GM18951 (cell line): ENCODE results near the gene ARFIP2.

ENCODE experiments used
- POLR2A ChIP-seq: IDR thresholded peaks from 4 replicates; pipeline ENCODE4 v1.6.1; 2011; ENCODE audit warnings: mild to moderate bottlenecking; ENCODE audit not compliant: insufficient read length, insufficient read depth; ENCODE audit errors: extremely low read depth
- in situ Hi-C: fragments of 300-500 bp; cut with MboI; formaldehyde crosslinking; loops from one replicate; pipeline ENCODE4 v1.12.0; 2022; ENCODE audit warnings: low sequenced_read_pairs, mixed read lengths, inconsistent platforms; ENCODE audit not compliant: unreplicated experiment

The ARFIP2 gene

GRCh38 chr11:6443269-6444003 is 37.7 kb downstream of the ARFIP2 start:
- TF ChIP-seq POLR2A = no peak
- in situ Hi-C loops = no loop called here

GRCh38 chr11:6442441-6442840 is 38.7 kb downstream of the ARFIP2 start:
- in situ Hi-C loops = no loop called here
- no peak for TF ChIP-seq POLR2A

- in situ Hi-C loops = no loop called here
- TF ChIP-seq POLR2A = no peak
These were observed 40.2 kb downstream of the ARFIP2 start, which contains the start of gene HPX for GRCh38 chr11:6440906-6441358. Gene HPX, minus strand, starts transcription at chr11:6440987. Its CDS starts 24 bp downstream, at chr11:6440963.

DNA sequence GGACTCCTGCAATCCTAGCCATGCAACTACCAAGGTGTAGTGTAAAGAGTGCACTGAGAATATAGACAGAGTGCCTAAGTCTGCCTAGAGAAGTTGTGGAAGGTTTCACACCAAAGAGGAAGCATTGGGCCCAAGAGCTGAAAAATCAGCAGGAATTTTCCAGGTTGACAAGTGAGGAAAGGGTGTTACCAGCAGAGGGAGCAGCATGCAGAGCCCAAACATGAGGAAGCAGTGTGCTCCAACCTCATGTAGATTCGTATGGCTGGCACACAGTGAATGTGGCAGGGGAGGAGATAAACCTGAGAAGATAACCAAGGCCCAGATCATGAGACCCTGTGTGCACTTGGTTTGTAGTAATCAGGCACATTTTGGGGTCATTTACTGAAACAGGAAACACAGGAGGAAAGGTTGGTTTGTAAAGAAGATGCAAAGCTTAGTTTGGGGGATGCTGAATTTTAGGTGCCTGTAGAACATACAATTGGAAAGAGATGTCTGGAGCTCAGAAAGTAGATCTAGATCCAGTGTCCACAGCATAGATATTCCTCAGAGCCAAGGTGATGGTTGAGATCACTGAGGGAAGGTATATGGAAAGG is 42.1 kb downstream of the ARFIP2 start:
- in situ Hi-C loops = no loop called here
- TF ChIP-seq POLR2A = no peak

DNA sequence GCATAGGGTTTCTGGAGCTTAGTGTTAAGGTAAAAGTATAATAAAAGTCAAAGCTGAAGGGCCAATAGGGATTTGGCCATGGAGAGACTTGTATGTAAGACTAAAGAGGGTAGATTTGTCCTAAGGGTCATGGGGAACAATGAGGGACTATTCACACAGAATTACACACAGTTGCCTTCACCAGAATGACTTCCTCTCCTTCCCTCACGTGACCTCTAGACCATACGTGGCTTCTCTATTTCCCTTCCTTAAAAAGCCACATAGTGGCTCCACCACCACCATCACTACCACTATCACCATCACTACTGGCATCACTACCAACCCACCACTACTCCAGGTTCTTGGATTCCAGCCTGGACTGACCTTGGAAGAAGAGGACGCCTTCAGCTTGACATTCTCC is 43.1 kb downstream of the ARFIP2 start:
- TF ChIP-seq POLR2A = no peak
- in situ Hi-C loops = no loop called here

DNA sequence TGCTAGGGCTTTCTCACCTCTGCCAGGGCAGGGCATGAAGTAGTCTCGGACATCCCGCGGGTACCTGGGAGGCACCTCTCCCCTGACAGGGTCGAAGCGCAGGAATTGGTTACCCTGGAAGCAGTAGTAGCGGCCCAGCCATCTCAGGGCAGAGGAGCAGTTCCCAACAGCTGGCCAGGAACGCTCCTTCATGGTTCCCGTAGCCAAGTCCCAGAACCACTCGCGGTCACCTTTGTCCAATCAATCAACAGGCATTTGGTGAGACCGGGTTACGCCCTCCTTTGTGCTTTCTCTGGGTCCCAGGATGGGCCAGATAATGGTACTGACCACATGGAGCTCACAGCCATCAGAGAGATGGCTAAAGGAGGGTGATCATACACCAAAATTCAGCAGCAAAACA is 43.7 kb downstream of the ARFIP2 start:
- in situ Hi-C loops = no loop called here

DNA sequence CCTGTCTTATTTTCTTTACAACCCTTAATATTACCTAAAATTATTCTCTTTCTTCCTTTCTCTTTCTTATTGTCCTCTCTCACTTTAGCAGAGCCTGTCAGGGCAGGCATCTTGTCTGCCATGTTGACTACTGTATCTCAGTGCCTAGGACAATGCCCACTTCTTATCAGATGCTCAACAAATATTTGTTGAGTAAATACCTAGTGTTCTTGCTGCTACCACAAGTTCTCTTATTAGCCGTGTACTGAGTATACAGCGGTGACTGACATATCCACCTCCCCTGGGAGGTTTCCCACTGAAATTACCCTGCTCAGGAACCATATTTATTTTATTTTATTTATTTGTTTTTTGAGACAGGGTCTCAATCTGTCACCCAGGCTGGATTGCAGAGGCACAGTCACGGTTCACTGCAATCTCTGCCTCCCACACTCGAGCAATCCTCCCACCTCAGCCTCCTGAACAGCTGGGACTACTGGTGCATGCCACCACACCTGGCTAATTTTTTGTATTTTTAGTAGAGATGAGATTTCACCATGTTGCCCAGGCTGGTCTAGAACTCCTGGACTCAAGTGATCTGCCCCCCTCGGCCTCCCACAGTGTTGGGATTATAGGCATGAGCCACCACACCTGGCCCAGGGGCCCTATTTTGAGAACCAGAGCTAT is 47.0 kb downstream of the ARFIP2 start:
- in situ Hi-C loops = no loop called here

More for the DNA sequence above, 43.7 kb downstream of the ARFIP2 start:
- no peak for TF ChIP-seq POLR2A

GRCh38 chr11:6431861-6432260 is 49.3 kb downstream of the ARFIP2 start:
- in situ Hi-C loops = no loop called here
- TF ChIP-seq POLR2A = no peak

More for the DNA sequence above, 47.0 kb downstream of the ARFIP2 start:
- TF ChIP-seq POLR2A = no peak

GRCh38 chr11:6427516-6427915 is 53.6 kb downstream of the ARFIP2 start:
- in situ Hi-C loops = no loop called here
- no peak for TF ChIP-seq POLR2A
